Gastroesophageal sphincter (tissue), 3 donors: ENCODE data around the gene VAV3.

Experiments used
- EP300 ChIP-seq: sonication (generic); formaldehyde crosslinking; IDR thresholded peaks from one replicate; pipeline ENCODE4 v1.6.1; 2017; ENCODE audit warnings: antibody characterized with exemption, mild to moderate bottlenecking
- POLR2AphosphoS5 ChIP-seq: sonication (generic); formaldehyde crosslinking; IDR thresholded peaks from one replicate; pipeline ENCODE4 v1.6.1; 2017; ENCODE audit warnings: antibody characterized with exemption
- TF ChIP-seq, protein P1 (sequence below), 4 experiments: fragments of 200-600 bp in 2 of 4; fragments of 450-650 bp in 2 of 4; sonication (generic) in 1 of 4; IDR thresholded peaks; one replicate each; pipeline ENCODE4 v1.5.1; 2017 to 2019; ENCODE audit warnings: antibody characterized with exemption in 4 of 4, mild to moderate bottlenecking in 2 of 4, moderate library complexity in 2 of 4

GRCh38 chr1:107687849-107688753 is 276.9 kb downstream of the VAV3 start:
- TF ChIP-seq, protein P1, sequence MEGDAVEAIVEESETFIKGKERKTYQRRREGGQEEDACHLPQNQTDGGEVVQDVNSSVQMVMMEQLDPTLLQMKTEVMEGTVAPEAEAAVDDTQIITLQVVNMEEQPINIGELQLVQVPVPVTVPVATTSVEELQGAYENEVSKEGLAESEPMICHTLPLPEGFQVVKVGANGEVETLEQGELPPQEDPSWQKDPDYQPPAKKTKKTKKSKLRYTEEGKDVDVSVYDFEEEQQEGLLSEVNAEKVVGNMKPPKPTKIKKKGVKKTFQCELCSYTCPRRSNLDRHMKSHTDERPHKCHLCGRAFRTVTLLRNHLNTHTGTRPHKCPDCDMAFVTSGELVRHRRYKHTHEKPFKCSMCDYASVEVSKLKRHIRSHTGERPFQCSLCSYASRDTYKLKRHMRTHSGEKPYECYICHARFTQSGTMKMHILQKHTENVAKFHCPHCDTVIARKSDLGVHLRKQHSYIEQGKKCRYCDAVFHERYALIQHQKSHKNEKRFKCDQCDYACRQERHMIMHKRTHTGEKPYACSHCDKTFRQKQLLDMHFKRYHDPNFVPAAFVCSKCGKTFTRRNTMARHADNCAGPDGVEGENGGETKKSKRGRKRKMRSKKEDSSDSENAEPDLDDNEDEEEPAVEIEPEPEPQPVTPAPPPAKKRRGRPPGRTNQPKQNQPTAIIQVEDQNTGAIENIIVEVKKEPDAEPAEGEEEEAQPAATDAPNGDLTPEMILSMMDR (IDR thresholded peaks at IDR 0.05): no peak
- TF ChIP-seq POLR2AphosphoS5 (no peak), EP300 (no peak)
